Hepatocyte (in vitro differentiated cells): Measurements from ENCODE around the gene TNFRSF12A.

ENCODE experiments used
- EZH2phosphoT487 ChIP-seq: fragments of 200-600 bp; sonication (generic); IDR thresholded peaks from one replicate; pipeline ENCODE4 v1.6.1; 2018; ENCODE audit warnings: antibody characterized with exemption, mild to moderate bottlenecking, low read depth, moderate library complexity; ENCODE audit not compliant: unreplicated experiment, severe bottlenecking
- TF ChIP-seq, protein P1 (sequence below): fragments of 200-600 bp; sonication (generic); IDR thresholded peaks from 2 replicates; pipeline ENCODE4 v1.5.1; 2016; ENCODE audit warnings: antibody characterized with exemption, mild to moderate bottlenecking; ENCODE audit not compliant: poor library complexity

DNA sequence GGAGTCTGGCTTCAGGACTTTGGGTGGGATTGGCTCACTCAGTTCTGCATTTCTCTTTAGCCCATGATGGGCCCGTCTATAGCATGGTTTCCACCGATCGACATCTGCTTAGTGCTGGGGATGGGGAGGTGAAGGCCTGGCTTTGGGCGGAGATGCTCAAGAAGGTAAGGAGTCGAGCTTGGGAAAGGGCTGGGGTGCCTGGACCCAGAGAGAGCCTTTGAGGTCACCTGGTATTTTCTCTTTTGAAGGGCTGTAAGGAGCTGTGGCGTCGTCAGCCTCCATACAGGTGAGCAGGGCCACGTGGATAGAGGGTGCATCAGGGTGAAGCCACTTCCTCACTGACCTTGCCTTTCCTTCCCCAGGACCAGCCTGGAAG is 5.8 kb downstream of the TNFRSF12A start:
- TF ChIP-seq, protein P1, sequence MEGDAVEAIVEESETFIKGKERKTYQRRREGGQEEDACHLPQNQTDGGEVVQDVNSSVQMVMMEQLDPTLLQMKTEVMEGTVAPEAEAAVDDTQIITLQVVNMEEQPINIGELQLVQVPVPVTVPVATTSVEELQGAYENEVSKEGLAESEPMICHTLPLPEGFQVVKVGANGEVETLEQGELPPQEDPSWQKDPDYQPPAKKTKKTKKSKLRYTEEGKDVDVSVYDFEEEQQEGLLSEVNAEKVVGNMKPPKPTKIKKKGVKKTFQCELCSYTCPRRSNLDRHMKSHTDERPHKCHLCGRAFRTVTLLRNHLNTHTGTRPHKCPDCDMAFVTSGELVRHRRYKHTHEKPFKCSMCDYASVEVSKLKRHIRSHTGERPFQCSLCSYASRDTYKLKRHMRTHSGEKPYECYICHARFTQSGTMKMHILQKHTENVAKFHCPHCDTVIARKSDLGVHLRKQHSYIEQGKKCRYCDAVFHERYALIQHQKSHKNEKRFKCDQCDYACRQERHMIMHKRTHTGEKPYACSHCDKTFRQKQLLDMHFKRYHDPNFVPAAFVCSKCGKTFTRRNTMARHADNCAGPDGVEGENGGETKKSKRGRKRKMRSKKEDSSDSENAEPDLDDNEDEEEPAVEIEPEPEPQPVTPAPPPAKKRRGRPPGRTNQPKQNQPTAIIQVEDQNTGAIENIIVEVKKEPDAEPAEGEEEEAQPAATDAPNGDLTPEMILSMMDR, result no peak
- no peak for TF ChIP-seq EZH2phosphoT487
